OCI-LY3 (cell line): ENCODE measurements around the gene ANKRD22.

Experiments used
- H2AFZ ChIP-seq: fragments of 200-600, 300-600 bp; shearing (Covaris generic); 2 replicates; pipeline ENCODE4 v1.6.0; 2014; ENCODE audit warnings: antibody characterized with exemption, low read depth, low read length
- H3K27ac ChIP-seq: fragments of 200-600, 300-600 bp; sonication (generic); 2 replicates; pipeline ENCODE4 v1.5.1; 2014; ENCODE audit warnings: mild to moderate bottlenecking, low read length, moderate library complexity, mixed read lengths
- H3K27me3 ChIP-seq: fragments of 200-600, 300-600 bp; sonication (generic); 2 replicates; pipeline ENCODE4 v1.6.1; 2014; ENCODE audit warnings: low read depth, low read length, mixed read lengths
- H3K36me3 ChIP-seq: fragments of 200-600, 300-600 bp; sonication (generic); replicated peaks from 2 replicates; pipeline ENCODE3; 2014; ENCODE audit warnings: low read depth, low read length, mixed read lengths
- H3K4me1 ChIP-seq: fragments of 300-600, 200-600 bp; sonication (generic); 2 replicates; pipeline ENCODE4 v1.6.1; 2014; ENCODE audit warnings: low read length, mixed read lengths
- H3K4me2 ChIP-seq: fragments of 200-600, 300-600 bp; sonication (generic); 2 replicates; pipeline ENCODE4 v1.6.1; 2014; ENCODE audit warnings: low read length, mixed read lengths
- H3K4me3 ChIP-seq: fragments of 300-600, 200-600 bp; sonication (generic); 2 replicates; pipeline ENCODE4 v1.5.1; 2014; ENCODE audit warnings: antibody characterized with exemption, mild to moderate bottlenecking, low read length, moderate library complexity
- H3K79me2 ChIP-seq: fragments of 300-600, 200-600 bp; shearing (Covaris generic); 2 replicates; pipeline ENCODE4 v1.6.1; 2014; ENCODE audit warnings: mild to moderate bottlenecking, low read length, mixed read lengths
- H3K9ac ChIP-seq: fragments of 300-600, 200-600 bp; shearing (Covaris generic); 2 replicates; pipeline ENCODE4 v1.6.0; 2014; ENCODE audit warnings: mild to moderate bottlenecking, low read length, moderate library complexity
- H3K9me3 ChIP-seq: fragments of 200-600, 300-600 bp; shearing (Covaris generic); 2 replicates; pipeline ENCODE4 v1.6.1; 2014; ENCODE audit warnings: low read length, mixed read lengths; ENCODE audit not compliant: insufficient read depth
- H4K20me1 ChIP-seq: fragments of 200-600, 300-600 bp; sonication (generic); 2 replicates; pipeline ENCODE4 v1.6.1; 2016; ENCODE audit warnings: low read length, mixed read lengths; ENCODE audit not compliant: insufficient read depth
- CTCF ChIP-seq: fragments of 200-600, 300-600 bp; sonication (generic); IDR thresholded peaks from 2 replicates; pipeline ENCODE4 v1.5.1; 2014; ENCODE audit warnings: antibody characterized with exemption, low read length, low read depth
- EZH2phosphoT487 ChIP-seq: fragments of 200-600 bp; shearing (Covaris generic); IDR thresholded peaks from 2 replicates; pipeline ENCODE4 v1.6.1; 2018; ENCODE audit warnings: antibody characterized with exemption, mixed run types, low read depth

ANKRD22 gene

DNA sequence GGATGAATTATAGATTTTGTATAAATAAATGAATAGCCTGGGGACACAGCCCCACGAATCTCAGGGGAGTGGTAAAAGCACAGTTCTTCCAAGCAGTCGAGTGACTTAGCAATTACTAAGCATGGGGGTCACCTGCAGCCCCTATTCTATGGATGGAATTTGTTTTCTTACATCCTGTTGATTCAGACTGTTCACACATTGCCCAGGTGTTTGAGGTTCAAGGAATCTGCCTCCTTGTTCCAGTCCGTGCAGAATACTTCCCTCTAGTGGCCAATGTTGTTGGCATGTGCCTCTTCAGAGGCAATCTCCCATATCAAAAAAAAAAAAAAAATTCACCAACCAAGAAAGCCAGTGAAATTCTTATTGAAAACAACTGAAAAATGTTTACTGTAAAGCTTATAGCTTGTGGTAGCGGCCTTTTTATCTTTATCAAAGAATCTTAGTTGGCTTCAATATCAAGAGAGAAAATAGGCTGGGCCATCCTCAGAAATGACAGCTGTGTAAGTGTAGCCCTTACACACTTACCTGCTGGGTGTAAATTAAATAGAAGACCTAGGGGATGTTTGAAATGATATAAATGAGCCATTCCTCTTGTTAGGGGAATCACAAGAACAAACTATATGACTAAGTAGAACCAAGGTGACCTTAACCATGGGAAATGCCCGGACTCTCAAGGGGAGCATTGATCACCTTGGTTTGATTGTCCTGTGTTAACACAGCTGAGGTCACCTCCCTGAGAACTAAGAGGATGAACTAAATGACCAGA is 41.3 kb downstream of the ANKRD22 start:
- no peaks in the 10 kb centered on the region for H4K20me1 ChIP-seq
- TF ChIP-seq EZH2phosphoT487 = no peak
- TF ChIP-seq CTCF = peak; percentile 80
- no peak overlapping the region for H3K9ac ChIP-seq
- no peak overlapping the region for H3K27ac ChIP-seq
- H3K4me3 ChIP-seq = no peak overlapping the region
- peaks cover 17% of the 10 kb centered on the region for H3K4me1 ChIP-seq
- H3K79me2 ChIP-seq = no peaks in the 10 kb centered on the region
- H3K36me3 ChIP-seq = no peaks in the 10 kb centered on the region
- H2AFZ ChIP-seq = 0 out of 2 replicates have a peak overlapping the region, but pooled peaks have one; percentile 44
- no peaks in the 10 kb centered on the region; the same call in 1 of the 2 replicates for H3K27me3 ChIP-seq
- peak overlapping the region; percentile 48 for H3K4me2 ChIP-seq
- no peaks in the 10 kb centered on the region for H3K9me3 ChIP-seq

DNA sequence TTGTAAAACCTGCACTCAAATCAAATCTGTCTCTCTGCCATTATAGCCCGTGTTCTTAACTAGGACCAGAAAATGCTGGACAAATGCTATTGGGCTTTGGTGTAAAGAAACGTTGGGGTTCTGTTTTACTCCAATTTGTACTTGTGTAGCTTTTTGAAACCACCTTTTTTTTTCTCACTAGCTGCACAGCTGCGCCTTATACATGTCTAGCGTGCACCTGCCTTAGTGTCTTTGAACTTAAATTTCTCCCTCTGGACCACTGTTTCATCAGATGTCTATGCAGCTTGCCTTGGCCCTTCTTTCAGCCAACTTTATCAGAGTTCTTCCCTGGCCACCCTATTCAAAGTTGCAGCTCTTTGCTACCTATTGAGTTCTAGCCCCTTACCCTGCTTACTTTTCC is 42.0 kb downstream of the ANKRD22 start:
- TF ChIP-seq EZH2phosphoT487 (no peak), CTCF (no peak)
- Histone ChIP-seq H3K4me3 (no peak overlapping the region), H3K9me3 (no peaks in the 10 kb centered on the region), H3K27ac (no peak overlapping the region), H2AFZ (no peak overlapping the region), H3K36me3 (no peaks in the 10 kb centered on the region), H4K20me1 (no peaks in the 10 kb centered on the region), H3K4me1 (peaks cover 17% of the 10 kb centered on the region), H3K79me2 (no peaks in the 10 kb centered on the region), H3K27me3 (no peaks in the 10 kb centered on the region; the same call in 1 of the 2 replicates), H3K4me2 (peak overlapping the region; percentile 48; the same call in 1 of the 2 replicates), H3K9ac (no peak overlapping the region)

DNA sequence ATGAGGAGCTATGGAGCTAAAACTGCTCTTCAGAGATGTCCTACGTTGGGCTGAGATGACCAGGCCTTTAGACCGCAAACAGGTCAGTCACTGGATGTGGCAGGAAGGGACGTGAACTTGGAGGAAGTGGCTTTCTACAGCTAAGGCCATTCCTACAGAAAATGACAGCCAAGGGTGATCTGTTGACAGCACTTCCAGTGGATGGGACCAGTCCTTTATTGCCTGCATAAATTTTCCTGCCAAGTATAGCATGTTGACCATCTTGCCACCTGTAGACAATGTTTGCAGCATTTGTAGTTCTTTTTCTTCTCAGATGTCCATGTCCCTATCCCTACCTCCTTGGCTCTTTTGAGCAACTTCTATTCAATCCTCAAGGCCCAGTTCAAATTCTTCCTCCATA is 45.7 kb downstream of the ANKRD22 start:
- Histone ChIP-seq H3K27me3 (no peaks in the 10 kb centered on the region), H3K9ac (no peak overlapping the region), H3K4me3 (no peak overlapping the region), H2AFZ (no peak overlapping the region), H3K79me2 (no peaks in the 10 kb centered on the region), H3K36me3 (no peaks in the 10 kb centered on the region), H4K20me1 (no peaks in the 10 kb centered on the region), H3K27ac (no peak overlapping the region), H3K4me1 (peaks cover 15% of the 10 kb centered on the region), H3K4me2 (no peak overlapping the region), H3K9me3 (no peaks in the 10 kb centered on the region)
- no peak for TF ChIP-seq EZH2phosphoT487
- TF ChIP-seq CTCF = no peak

- Histone ChIP-seq H3K79me2 (no peaks in the 10 kb centered on the region), H3K36me3 (no peaks in the 10 kb centered on the region), H3K27me3 (no peaks in the 10 kb centered on the region)
Observed at GRCh38 chr10:88805361-88805760, 46.3 kb downstream of the ANKRD22 start.

More at GRCh38 chr10:88805361-88805760, 46.3 kb downstream of the ANKRD22 start:
- Histone ChIP-seq H3K9ac (no peak overlapping the region), H2AFZ (no peak overlapping the region), H3K4me1 (peaks cover 9% of the 10 kb centered on the region), H3K27ac (no peak overlapping the region), H3K4me2 (no peak overlapping the region), H3K4me3 (no peak overlapping the region), H4K20me1 (no peaks in the 10 kb centered on the region), H3K9me3 (no peaks in the 10 kb centered on the region)
- TF ChIP-seq CTCF (no peak), EZH2phosphoT487 (no peak)
